Measurements from ENCODE around the gene RFX1. TPM values are rescaled to one million over a fixed set of nuclear protein-coding genes. Genes with fewer than 3 reads are reported as not detected.

Gene RFX1
- polyA plus RNA-seq, 1 donor from 2014 or later, result 2.2 TPM

DNA sequence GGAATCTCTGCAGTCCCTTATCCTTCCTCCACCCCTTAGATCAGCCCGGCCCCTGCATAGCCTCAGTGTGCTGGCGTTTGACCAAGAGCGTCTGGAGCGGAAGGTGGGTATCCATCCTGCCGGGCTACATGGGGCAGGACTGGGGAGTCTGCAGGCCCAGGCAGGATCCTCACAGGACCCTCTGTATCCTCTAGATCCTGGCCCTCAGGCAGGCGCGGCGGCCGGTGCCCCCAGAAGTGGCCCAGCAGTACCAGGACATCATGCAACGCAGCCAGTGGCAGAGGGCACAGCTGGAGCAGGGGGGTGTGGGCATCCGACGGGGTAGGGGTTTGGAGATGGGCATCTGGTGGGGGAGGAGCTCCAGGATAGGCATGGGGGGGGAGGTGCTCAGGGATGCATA is 76.8 kb downstream of the RFX1 start:
- Histone ChIP-seq H3K27me3 (ENCODE audit: insufficient read depth, low read depth, low read length) (no peaks in the 10 kb centered on the region), H3K79me2 (replicated peaks; ENCODE audit: insufficient read depth, low read length) (no peaks in the 10 kb centered on the region), H2AFZ (ENCODE audit: low read depth, low read length) (no peak overlapping the region), H3K9me3 (ENCODE audit: low read length) (no peaks in the 10 kb centered on the region), H3K9me2 (ENCODE audit: insufficient read depth, low read length) (no peaks in the 10 kb centered on the region), H3K27ac (ENCODE audit: low read length) (no peak overlapping the region), H3K36me3 (ENCODE audit: insufficient read depth, low read length) (no peaks in the 10 kb centered on the region), H4K20me1 (ENCODE audit: insufficient read depth) (no peaks in the 10 kb centered on the region), H3K9ac (ENCODE audit: low read length) (no peak overlapping the region), H3K4me3 (ENCODE audit: low read length) (no peak overlapping the region), H3F3A (ENCODE audit: insufficient read depth, low read length, poor library complexity, severe bottlenecking) (no peaks in the 10 kb centered on the region), H3K4me2 (ENCODE audit: low read length) (no peak overlapping the region)
- TF ChIP-seq SMC3 (conservative IDR thresholded peaks at IDR 0.05; ENCODE audit: poor library complexity), result no peak
- TF ChIP-seq POLR2AphosphoS5 (IDR thresholded peaks at IDR 0.05), result no peak
- no peak for TF ChIP-seq EP300 (conservative IDR thresholded peaks at IDR 0.05; ENCODE audit: poor library complexity, severe bottlenecking)

DNA sequence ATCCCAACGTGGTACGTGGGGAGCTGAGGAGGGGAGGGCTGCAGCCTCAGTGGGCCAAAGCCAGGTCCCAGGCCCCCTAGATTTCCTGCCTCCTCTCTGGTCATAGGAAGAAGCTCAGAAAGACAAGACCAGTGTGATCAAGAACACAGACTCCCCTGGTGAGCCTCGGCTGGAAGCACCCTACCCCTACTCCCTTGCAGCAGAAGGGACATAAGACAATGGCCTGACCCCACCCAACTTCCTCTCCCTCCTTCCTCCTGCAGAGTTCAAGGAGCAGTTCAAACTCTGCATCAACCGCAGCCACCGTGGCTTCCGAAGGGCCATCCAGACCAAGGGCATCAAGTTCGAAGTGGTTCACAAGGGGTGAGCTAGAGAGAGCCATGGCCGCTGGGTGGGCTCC is 79.4 kb downstream of the RFX1 start:
- Histone ChIP-seq H3K9me3 (ENCODE audit: low read length) (no peaks in the 10 kb centered on the region), H3K4me3 (ENCODE audit: low read length) (no peak overlapping the region), H3K9ac (ENCODE audit: low read length) (no peak overlapping the region), H4K20me1 (ENCODE audit: insufficient read depth) (no peaks in the 10 kb centered on the region), H3K9me2 (ENCODE audit: insufficient read depth, low read length) (no peaks in the 10 kb centered on the region), H3K27ac (ENCODE audit: low read length) (no peak overlapping the region), H3K27me3 (ENCODE audit: insufficient read depth, low read depth, low read length) (no peaks in the 10 kb centered on the region), H2AFZ (ENCODE audit: low read depth, low read length) (no peak overlapping the region), H3K36me3 (ENCODE audit: insufficient read depth, low read length) (no peaks in the 10 kb centered on the region), H3K79me2 (replicated peaks; ENCODE audit: insufficient read depth, low read length) (no peaks in the 10 kb centered on the region), H3K4me2 (ENCODE audit: low read length) (no peak overlapping the region), H3F3A (ENCODE audit: insufficient read depth, low read length, poor library complexity, severe bottlenecking) (no peaks in the 10 kb centered on the region)
- TF ChIP-seq RAD21 (conservative IDR thresholded peaks at IDR 0.05) (no peak), TAF1 (IDR thresholded peaks at IDR 0.05; ENCODE audit: low read depth) (no peak), EZH2 (IDR thresholded peaks at IDR 0.05; ENCODE audit: borderline replicate concordance, insufficient read depth, low read length, poor library complexity, severe bottlenecking) (no peak), MXI1 (conservative IDR thresholded peaks at IDR 0.05; ENCODE audit: poor library complexity, severe bottlenecking) (no peak), EP300 (conservative IDR thresholded peaks at IDR 0.05; ENCODE audit: poor library complexity, severe bottlenecking) (no peak), POLR2AphosphoS5 (IDR thresholded peaks at IDR 0.05) (no peak), SMC3 (conservative IDR thresholded peaks at IDR 0.05; ENCODE audit: poor library complexity) (no peak)
- TF ChIP-seq, protein P1, sequence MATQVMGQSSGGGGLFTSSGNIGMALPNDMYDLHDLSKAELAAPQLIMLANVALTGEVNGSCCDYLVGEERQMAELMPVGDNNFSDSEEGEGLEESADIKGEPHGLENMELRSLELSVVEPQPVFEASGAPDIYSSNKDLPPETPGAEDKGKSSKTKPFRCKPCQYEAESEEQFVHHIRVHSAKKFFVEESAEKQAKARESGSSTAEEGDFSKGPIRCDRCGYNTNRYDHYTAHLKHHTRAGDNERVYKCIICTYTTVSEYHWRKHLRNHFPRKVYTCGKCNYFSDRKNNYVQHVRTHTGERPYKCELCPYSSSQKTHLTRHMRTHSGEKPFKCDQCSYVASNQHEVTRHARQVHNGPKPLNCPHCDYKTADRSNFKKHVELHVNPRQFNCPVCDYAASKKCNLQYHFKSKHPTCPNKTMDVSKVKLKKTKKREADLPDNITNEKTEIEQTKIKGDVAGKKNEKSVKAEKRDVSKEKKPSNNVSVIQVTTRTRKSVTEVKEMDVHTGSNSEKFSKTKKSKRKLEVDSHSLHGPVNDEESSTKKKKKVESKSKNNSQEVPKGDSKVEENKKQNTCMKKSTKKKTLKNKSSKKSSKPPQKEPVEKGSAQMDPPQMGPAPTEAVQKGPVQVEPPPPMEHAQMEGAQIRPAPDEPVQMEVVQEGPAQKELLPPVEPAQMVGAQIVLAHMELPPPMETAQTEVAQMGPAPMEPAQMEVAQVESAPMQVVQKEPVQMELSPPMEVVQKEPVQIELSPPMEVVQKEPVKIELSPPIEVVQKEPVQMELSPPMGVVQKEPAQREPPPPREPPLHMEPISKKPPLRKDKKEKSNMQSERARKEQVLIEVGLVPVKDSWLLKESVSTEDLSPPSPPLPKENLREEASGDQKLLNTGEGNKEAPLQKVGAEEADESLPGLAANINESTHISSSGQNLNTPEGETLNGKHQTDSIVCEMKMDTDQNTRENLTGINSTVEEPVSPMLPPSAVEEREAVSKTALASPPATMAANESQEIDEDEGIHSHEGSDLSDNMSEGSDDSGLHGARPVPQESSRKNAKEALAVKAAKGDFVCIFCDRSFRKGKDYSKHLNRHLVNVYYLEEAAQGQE (IDR thresholded peaks at IDR 0.05; ENCODE audit: borderline replicate concordance), result no peak
- TF ChIP-seq, protein P2, sequence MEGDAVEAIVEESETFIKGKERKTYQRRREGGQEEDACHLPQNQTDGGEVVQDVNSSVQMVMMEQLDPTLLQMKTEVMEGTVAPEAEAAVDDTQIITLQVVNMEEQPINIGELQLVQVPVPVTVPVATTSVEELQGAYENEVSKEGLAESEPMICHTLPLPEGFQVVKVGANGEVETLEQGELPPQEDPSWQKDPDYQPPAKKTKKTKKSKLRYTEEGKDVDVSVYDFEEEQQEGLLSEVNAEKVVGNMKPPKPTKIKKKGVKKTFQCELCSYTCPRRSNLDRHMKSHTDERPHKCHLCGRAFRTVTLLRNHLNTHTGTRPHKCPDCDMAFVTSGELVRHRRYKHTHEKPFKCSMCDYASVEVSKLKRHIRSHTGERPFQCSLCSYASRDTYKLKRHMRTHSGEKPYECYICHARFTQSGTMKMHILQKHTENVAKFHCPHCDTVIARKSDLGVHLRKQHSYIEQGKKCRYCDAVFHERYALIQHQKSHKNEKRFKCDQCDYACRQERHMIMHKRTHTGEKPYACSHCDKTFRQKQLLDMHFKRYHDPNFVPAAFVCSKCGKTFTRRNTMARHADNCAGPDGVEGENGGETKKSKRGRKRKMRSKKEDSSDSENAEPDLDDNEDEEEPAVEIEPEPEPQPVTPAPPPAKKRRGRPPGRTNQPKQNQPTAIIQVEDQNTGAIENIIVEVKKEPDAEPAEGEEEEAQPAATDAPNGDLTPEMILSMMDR (IDR thresholded peaks at IDR 0.05; ENCODE audit: poor library complexity, severe bottlenecking), result no peak

DNA sequence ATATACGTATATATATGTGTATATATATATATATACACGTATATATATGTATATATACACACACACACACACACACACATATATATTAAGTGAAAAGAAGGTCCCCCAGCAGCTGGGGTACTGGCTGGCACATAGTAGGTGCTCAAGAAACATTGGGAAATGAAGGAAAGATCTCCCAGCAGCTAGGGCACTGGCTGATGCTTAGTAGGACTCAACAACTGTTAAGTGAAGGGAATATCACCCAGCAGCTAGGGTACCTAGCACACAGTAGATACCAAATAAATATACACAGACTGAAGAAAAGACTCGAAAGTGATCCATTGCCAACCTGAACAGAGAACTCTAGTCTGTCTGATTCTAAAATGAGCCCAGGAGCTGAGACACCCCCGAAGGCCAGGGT is 80.1 kb downstream of the RFX1 start:
- Histone ChIP-seq H2AFZ (ENCODE audit: low read depth, low read length) (no peak overlapping the region), H3K27ac (ENCODE audit: low read length) (no peak overlapping the region), H4K20me1 (ENCODE audit: insufficient read depth) (no peaks in the 10 kb centered on the region), H3K9ac (ENCODE audit: low read length) (no peak overlapping the region), H3K36me3 (ENCODE audit: insufficient read depth, low read length) (peaks cover 3% of the 10 kb centered on the region), H3K4me3 (ENCODE audit: low read length) (no peak overlapping the region), H3K27me3 (ENCODE audit: insufficient read depth, low read depth, low read length) (no peaks in the 10 kb centered on the region), H3K79me2 (replicated peaks; ENCODE audit: insufficient read depth, low read length) (no peaks in the 10 kb centered on the region), H3F3A (ENCODE audit: insufficient read depth, low read length, poor library complexity, severe bottlenecking) (no peaks in the 10 kb centered on the region), H3K4me2 (ENCODE audit: low read length) (no peak overlapping the region), H3K9me2 (ENCODE audit: insufficient read depth, low read length) (no peaks in the 10 kb centered on the region), H3K9me3 (ENCODE audit: low read length) (no peaks in the 10 kb centered on the region)
- no peak for TF ChIP-seq SMC3 (conservative IDR thresholded peaks at IDR 0.05; ENCODE audit: poor library complexity)
- TF ChIP-seq MXI1 (conservative IDR thresholded peaks at IDR 0.05; ENCODE audit: poor library complexity, severe bottlenecking), result no peak
- TF ChIP-seq, protein P2 (IDR thresholded peaks at IDR 0.05; ENCODE audit: poor library complexity, severe bottlenecking), result no peak
- TF ChIP-seq TAF1 (IDR thresholded peaks at IDR 0.05; ENCODE audit: low read depth), result no peak
- no peak for TF ChIP-seq EZH2 (IDR thresholded peaks at IDR 0.05; ENCODE audit: borderline replicate concordance, insufficient read depth, low read length, poor library complexity, severe bottlenecking)
- TF ChIP-seq EP300 (conservative IDR thresholded peaks at IDR 0.05; ENCODE audit: poor library complexity, severe bottlenecking), result no peak
- TF ChIP-seq RAD21 (conservative IDR thresholded peaks at IDR 0.05), result no peak
- no peak for TF ChIP-seq POLR2AphosphoS5 (IDR thresholded peaks at IDR 0.05)
- TF ChIP-seq, protein P1 (IDR thresholded peaks at IDR 0.05; ENCODE audit: borderline replicate concordance), result no peak

Measured in neural cell (in vitro differentiated cells).